Central memory CD4-positive, alpha-beta T cell (primary cell): ENCODE data around the gene PDZRN4.
"Not testable (repeated sequence)": the region's sequence is repeated elsewhere in the genome, so short reads cannot be mapped to it uniquely, and the experiment has no call there.

Source experiments
- DNase-seq: peaks from one replicate; pipeline ENCODE4 v3.0.0; 2022

Gene PDZRN4

DNA sequence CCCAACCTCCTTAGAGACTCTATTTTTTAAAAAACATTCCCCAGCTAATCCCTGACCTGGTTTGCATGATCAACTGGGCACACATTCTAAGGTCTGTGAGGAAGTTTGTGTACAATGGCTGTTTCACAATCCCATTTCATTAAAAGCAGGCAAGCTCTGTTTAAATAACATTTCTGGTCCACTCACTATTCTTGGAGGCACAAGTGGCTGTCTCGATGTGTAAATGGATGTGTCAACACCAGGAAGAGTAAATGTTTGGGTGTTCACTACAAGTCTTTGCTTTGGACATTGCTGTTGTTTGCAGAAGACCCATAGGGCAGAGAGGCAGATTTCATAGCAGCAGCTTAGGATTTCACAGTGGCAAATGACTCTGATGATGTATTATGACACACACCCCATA lies 98.3 kb downstream of the PDZRN4 start:
- DNase-seq: no peak

DNA sequence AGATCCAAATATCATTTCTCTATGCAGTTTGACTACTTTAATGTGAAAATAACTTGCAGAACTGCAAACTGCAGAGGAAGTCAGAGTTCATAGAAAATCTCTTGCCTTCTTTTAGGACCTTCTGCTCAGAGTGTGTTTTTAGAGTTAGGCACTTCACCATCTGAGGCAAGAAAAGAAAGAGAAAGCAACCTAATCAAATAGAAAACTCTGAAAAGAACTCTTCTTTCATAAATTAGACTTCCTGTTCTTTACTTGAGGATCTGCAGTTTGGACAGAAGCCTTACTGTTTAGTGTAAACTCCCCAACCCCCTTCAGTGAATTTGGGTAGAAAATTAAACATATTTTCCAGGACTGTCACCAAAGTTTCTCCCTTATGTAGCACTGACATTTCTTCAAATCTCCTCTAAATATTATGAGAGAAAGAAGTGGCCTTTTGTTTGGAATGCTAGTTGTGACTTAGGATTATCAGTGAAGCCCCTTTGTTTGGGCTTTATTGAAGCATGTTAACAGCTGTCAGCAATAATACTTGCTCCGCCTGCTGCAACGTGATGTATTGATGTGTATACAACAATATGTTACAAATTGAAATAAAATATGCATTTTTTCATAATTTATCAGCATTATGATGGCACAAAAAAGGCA lies 99.5 kb downstream of the PDZRN4 start:
- no peak for DNase-seq

DNA sequence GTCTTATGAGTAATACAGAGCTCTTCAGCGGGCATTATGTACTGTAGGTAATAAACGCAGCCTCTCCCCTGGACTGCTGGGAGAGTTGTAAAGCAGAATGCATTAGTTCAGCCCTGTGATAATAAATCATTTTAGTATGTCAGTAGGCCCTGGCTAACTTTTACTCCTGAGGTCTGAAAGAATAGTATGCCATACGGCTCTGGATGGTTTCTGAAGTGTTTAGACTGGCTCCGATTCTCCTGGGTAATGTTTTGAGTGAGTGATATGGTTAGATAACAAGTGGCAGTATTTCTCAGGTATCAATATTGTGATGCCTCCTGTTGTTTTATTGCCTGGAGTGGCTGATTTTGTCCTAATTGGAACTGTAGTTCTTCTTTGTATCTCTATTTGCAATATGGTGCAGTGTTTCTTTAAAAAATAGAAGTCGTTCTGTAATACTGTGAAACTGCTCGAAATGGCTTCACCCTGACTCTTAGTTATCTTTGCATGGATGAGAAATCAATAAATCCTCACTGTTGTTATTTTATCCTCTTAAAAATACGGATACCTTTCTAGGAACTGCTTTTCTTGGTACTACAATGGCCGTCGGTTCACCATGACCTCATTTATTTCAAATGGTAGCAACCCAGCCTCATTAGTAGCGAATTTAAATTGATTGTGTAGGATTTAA lies 100.2 kb downstream of the PDZRN4 start:
- no peak for DNase-seq

GRCh38 chr12:41289501-41289900 lies 101.4 kb downstream of the PDZRN4 start:
- DNase-seq: no peak

- DNase-seq: no peak
These were observed 104.9 kb downstream of the PDZRN4 start for GRCh38 chr12:41293011-41293410.

- DNase-seq: no peak
These were observed 105.3 kb downstream of the PDZRN4 start for GRCh38 chr12:41293461-41293860.

DNA sequence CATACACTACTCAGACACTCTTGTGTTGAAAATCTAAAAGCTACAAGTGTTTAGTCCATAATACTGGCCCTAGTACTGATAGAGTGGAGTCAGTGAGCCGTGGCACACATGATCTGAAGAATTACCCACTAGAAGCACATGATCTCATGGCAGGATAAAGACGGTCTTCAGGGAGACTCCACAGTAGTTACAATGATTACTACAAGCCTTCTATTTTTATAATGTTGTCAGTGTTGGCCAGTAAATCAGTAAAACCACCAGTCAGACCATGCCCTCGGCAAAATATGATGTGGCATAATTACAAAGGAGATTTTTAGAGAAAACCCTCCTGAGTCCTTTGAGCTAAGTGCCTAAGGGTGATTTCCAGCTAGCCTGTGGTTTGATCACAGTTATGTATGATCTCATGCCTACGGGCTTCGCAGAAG lies 114.9 kb downstream of the PDZRN4 start:
- no peak for DNase-seq

DNA sequence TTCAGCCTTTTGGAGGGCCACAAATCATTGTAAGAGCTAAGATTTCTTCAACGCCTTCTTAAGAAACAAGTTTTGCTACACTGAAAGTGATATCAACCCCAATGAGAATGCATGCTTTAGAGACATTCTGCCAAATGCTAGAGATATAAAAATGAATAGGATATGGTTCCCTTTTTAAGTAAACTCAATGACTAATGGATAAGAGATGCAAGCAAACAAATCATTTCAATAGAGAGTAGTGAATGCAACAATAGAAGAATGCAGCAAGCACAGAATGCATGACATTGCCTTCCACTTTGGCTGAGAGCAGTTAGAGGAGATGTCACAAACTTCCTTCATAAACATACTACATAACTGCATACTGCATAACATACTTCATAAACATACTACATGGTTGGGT lies 116.4 kb downstream of the PDZRN4 start:
- no peak for DNase-seq

GRCh38 chr12:41310367-41310766 lies 122.2 kb downstream of the PDZRN4 start:
- no peak for DNase-seq

GRCh38 chr12:41311883-41312282 lies 123.8 kb downstream of the PDZRN4 start:
- DNase-seq: no peak

DNA sequence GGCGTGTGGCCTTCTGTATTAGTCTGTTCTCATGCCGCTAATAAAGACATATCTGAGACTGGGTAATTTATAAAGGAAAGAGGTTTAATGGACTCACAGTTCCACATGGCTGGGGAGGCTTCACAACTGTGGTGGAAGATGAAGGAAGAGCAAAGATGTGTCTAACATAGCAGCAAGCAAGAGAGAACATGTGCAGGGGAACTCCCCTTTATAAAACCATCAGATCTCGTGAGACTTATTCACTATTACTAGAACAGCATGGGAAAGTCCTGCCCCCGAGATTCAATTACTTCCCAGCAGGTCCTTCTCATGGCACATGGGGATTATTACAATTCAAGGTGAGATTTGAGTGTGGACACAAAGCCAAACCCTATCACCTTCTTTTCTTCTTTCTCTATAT lies 124.3 kb downstream of the PDZRN4 start:
- DNase-seq: not testable (repeated sequence)

DNA sequence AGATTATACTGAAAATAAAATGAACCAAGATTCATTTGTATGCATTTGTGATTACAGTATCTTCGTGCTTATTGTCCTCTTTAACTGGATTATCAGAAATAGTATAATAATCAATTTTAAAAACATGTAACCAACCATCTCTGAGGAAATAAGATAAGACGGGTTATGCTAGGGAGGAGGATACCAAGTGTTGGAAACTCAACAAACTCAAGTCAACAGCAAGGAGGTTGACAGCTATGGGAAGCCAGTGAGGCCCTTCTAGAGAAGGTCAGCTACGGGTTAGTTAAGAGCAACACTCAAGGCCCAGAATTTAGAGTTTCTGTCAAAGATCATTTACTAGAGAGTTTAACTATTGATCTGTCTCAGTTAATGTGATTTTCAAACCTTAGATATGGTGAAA lies 137.2 kb downstream of the PDZRN4 start:
- no peak for DNase-seq

- no peak for DNase-seq
These were observed 139.2 kb downstream of the PDZRN4 start for GRCh38 chr12:41327096-41327895.

DNA sequence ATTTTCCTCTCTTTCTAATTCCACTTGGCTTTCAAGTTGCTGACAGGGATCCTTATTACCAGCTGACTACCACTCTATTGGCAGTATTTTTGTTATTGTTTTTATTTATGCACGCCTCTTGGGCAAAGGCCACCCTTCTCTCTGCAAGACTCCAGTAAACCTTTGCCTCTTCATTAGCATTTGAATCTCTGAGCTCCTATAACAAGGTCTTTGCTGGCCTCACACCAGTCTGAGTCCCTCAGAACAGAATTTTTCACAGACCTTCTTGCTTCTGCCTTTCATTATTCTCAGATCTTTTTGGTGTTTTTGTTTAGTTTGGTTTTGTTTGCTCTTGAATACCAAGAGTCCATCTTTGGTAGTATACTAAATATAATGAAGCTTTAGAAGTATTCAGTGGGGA lies 145.9 kb downstream of the PDZRN4 start:
- no peak for DNase-seq

GRCh38 chr12:41334390-41334789 lies 146.3 kb downstream of the PDZRN4 start:
- no peak for DNase-seq

DNA sequence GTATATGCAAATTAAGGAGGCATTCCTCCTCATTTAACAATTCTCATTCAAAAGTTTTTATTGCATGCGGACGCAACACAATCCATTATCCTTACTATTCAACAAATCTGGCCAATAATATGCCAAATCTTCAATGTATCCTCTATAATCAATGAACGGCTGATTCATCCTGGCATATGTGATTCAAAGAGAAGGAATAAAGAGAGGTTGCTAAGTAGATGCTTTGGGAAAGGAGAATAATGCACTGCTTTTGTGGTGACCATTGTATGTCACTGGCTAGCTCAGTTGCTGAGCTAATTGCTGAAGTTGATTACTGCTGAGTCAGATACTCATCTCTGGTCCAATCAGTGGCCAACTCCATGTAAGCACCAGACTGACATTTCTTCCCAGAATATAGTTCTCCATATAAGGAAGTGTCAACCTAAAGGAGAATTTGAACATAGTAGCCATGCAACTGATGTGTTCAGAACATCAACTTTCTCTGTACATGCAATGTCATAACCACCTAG lies 148.0 kb downstream of the PDZRN4 start:
- DNase-seq: no peak

- no peak for DNase-seq
These were observed 151.7 kb downstream of the PDZRN4 start for GRCh38 chr12:41339784-41340183.

- DNase-seq: no peak
These were observed 156.8 kb downstream of the PDZRN4 start for GRCh38 chr12:41344776-41345470.

DNA sequence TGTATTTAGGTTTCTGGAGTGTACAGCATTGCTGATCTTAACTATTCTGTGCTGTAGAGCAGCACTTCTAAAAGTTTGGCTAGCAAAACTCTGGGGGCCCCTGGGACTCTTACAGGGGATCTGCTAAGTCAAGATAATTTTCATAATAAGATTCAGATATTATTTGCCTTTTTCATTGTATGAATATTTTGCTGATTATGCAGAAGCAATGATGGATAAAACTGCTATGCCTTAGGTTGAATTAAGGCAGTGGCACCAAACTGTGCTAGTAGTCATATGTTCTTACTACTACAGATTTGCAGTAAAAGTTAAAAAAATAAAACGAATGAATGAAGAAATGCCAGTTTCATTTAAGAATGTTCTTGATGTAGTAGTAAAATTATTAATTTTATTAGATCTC lies 160.1 kb downstream of the PDZRN4 start:
- DNase-seq: no peak

DNA sequence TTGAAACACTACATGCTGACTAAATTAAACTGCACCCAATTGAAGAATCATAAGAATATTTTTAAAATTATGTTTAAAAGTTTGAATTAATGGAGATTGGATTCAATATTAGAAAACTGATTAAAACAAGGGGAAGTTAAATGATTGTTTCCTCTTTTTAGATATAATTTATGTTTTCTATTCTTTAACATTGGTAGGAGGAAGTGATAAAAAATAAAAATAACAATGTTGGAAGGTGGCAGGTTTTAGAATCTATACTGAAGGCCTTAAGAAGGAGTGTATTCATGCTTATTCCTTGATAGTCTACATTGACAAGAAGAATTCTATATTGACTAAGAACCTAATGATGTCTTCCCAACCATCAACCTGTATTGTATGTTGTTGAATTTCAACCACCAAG lies 168.1 kb downstream of the PDZRN4 start:
- no peak for DNase-seq

- DNase-seq: no peak
These were observed 173.6 kb downstream of the PDZRN4 start for GRCh38 chr12:41361738-41362137.

GRCh38 chr12:41362510-41362909 lies 174.4 kb downstream of the PDZRN4 start:
- DNase-seq: no peak

GRCh38 chr12:41362931-41363330 lies 174.8 kb downstream of the PDZRN4 start:
- no peak for DNase-seq
